CD4-positive, alpha-beta T cell treated with Interleukin-2 at 100 ng/mL for 4 hours (primary cell): Measurements from ENCODE around the gene WFDC1.

Experiments
- DNase-seq: peaks from one replicate; pipeline ENCODE4 v3.0.0-alpha.2; 2020; ENCODE audit warnings: low spot score

The WFDC1 gene

DNA sequence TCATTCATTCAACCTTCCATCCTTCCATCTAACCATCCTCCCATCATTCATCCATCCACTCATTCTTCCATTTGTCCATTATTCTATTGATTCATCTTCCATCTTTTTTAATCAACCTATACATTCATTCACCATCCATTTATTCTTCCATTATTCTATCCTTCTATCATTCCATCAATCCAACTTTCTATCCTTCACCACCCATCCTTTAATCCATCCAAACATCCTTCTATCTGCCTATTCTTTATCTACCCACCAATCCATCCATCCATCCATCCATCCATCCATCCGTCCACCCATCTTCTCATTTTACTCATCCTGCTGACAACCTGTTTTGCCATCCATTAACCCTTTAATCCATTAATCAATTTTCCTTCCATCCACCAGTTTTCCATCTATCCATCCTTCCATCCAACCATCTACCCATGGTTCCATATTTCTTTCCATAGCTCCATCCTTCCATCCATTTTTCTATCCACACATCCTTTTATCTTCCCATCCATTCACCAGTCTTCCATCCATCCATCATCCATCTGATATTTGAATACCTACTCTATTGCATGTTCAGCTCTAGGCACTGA lies 21.8 kb upstream of the WFDC1 start:
- DNase-seq: no peak

DNA sequence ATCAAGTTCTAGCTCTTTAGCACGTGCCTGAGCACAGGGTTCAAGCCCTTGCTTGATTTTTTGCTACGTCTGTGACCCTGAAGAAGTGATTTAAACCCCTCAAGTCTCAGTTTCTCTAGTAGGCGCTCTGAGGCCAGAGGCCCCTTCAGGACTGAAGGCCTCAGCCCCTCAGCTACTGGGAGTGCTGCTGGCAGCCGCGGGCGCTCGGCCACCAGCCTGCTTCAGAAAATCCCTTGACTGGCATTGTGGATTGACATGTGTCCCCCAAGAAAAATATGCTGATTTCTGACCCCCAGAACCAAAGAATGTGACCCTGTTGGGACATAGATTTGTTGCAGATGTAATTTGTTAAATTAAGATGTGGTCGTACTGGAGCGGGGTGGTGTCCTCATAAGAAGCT lies 20.2 kb upstream of the WFDC1 start:
- no peak for DNase-seq

DNA sequence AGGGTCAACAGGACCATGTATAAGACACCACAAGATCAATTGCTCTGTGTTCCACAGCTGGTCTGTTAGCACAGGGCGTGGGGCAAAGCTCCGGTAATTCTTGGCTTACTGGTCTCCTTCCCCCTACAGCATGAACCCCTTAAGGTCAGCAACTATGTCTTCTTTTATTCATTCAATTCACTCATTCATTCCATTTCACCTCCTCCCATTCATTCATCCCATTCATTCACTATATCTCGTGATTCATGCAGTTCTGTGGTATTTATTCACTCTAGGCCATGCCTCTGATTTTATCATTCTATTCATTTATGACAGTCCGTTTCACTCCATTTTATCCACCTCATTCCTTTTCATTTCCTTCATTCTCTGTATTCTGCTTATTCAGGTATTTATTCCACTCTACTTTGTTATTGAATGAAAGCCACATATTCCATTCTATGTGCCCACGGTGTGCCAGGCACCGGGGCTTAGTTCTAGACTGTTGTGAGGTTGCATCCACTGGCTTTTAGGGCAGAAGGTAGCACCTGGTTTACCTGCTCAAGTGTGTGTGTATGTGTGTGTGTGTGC lies 19.0 kb upstream of the WFDC1 start:
- DNase-seq: no peak

DNA sequence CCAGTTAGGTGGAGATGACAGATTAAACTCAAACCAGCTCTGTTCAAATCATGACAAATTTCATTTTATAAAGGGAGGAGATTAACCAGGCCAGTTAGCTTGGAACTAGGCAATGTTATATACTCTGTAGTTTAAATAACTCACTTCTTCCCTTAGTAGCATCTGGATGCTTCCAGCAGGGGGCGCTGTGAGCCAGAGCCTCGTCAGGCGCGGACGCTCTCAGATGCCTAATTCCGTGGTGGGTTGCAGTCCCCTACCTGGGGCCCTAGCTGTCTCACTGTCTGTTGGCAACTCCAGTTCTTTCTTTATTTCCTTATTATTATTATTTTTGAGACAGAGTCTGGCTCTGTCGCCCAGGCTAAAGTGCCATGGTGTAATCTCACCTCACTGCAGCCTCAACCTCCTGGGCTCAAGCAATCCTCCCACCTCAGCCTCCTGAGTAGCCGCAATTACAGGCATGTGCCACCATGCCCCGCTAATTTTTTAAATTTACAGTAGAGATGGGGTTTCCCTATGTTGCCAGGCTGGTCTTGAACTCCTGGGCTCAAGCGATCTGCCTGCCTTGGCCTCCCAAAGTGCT lies 17.3 kb upstream of the WFDC1 start:
- DNase-seq: peak; percentile 64

DNA sequence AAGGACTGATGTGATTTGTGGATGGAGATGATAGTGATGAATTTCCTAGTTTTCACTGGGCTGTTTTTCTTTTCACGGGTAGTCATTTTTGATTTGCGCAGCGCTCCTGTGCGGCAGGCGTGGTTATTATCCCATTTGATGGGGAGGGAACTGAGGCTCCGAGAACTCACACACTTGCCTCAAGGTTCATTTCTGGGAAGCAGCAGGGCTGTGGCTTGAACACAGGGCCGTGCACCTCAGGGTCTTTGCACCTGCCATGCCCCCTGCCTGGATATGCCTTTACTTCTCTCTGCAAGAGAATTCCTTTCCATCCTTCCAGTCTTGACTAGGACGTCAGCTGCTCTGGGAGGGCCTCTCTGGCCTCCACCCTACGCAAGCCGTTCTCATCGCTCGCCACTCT lies 16.3 kb upstream of the WFDC1 start:
- DNase-seq: no peak

DNA sequence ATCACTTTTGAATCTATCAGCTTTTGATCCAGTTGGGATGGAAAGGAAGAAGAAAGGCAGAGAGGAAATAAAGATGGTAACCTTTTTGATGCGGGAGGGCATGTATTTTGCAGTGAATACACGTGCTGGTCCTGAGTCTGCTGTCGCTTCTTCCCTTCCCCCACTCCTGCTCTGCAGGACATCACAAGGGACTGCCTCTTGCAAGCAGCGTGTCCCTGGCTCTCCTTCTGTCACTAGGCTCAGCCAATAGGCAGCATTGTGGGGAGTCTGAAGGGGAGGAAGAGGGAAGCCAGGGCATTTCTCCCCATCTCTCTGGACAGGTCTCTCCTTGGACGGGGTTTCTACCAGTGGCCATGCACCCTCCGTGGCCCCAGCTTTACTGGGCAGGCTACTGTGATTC lies 15.7 kb upstream of the WFDC1 start:
- no peak for DNase-seq

DNA sequence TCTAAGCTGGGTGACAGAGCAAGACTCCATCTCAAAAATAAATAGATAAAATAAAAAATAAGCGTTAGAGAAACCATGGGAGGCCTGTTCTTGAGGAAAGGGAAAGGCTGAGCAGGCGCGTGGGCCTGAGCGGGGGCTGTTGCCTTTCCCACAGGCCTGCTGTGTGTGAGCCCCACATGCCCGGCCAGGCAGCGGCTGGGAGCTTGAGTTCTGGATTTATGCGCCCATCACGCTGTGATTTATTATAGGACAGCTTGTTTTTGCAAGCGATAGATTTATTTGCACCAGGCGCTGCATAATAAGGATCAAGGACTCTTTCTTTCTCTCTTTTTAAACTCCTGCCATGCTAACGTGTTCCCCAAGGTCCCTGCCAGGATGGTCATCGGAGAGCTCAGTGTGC lies 14.8 kb upstream of the WFDC1 start:
- no peak for DNase-seq

DNA sequence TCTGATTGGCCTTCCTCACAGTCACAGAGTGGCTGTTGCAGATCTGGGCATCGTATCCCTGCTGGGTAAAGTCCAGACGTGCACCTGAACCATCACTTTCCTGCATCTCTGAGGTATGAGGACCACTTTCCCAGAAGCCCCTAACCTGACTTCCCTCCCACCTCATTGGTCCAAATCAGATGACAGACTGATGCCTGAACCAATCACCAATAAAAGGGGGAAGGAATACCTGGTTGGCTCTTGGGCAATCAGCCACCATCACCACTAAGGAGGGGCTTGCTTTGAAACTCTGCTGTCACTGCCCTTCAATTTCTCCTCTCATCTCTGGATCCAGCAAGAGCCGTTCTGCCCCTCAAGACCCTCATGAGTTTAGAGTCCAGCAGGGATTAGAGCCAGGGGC lies 13.6 kb upstream of the WFDC1 start:
- DNase-seq: no peak

DNA sequence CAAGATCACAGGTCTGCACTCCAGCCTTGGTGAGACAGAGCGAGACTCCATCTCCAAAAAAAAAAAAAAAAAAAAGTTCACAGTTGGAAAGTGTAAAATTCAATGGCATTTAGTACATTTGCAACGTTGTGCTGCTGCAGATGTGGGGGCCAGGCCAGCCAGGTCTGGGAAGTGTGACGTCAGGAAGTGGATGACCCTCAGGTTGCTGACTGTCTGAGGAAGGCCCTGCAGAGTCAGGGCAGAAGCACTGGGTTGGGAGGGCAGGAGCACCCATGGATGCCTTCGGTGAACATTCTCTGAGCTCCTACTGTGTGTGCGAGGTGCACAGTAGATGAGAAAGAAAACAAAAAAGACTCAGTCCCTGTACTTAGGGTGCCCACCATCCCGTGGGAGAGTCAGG lies 12.1 kb upstream of the WFDC1 start:
- no peak for DNase-seq

DNA sequence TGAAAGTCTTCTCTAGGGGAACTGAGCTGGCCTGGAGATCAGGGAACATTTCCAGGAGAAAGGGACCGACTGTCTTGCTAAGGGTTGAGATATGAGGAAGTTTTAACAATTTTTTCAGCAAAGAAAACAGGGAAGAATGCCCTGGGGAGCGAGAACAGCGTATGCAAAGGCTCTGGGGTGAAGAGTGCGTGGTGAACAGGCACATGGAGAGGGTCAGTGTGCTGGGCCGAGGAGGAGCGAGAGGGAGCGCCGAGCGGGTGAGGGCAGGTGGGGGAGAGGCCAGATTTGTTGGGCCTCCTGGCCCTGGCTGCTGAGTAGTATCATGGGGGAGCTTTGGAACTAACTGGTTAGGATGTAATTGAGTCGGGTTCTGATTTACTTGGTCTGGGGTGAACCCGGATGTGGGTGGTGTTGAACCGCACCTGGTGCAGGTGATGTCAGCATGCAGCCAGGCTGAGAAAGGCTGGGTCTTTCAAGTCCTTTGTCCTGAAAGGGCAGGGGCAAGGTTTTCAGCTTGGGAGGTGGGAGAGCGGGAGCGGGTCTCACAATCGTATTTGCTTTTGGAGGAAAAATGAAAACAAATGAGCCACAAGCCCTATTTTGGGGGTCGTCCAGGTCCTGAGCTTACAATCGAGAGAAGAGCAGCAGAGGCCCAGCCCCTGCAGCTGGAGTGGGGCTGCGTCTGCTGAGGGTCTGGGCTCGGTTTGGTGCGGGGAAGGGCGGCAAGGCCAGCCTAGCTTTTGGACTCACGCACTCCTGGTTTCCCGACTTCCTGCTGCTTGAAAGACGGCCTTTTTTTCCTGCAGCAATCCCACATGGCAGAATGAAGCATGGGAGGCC lies 11.1 kb upstream of the WFDC1 start:
- no peak for DNase-seq

DNA sequence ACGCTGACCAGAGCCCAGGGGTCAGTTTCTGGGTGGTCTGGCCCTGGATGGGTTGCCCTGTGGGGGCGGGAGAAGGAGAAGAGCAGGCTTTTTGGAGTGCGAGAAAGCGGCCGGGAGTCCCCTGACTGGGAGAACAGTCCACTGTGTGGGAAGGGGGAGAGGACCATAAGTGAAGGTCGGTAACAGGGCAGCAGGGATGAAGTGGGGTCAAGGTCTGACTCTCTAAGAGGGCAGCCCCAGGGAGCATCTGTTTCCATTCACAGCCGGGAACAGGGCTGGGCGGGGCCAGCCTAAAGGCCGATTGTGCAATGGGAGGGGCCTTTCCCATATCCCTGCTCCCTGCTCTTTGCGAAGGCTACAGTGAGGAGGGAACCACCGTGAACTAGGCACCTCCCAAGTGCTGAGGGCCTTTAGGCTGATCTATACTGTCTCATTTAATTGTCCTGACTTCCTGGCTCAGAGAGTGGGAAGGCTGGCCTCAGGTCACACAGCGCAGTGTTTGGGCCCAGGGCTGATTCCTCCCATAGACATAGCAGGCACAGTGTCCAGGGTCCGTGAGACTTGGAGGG lies 10.4 kb upstream of the WFDC1 start:
- DNase-seq: no peak

DNA sequence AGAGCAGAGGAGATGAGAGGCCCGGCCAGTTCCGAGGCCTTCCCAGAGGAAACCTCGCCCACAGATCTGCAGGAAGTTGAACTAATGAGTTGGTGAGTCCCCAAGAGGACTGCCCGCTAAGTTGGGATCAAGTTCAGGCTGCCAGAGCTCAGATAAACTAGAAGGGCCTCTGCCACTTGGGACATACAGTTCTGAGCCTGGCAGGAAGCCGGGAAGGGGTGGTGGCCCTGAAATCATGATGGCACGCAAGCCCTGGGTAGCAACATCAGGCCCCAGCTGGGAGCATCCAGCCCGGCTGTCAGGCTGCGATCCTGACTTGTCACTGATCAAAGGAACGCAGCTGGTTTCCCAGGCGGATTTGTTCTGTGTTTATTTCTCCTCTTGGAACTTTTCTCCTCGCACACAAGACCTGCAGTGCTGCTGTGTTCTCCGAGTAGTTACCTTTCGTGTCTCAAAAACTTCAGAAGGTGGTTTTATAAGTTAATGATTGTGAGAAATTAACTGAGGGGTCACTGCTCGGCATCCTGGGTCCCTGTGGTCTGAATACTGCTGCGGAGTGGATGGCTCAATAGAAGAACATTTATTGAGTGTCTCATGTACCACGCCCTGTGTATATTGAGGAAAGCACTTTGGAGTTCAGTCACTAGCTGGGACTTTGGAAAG lies 8.0 kb upstream of the WFDC1 start:
- no peak for DNase-seq

DNA sequence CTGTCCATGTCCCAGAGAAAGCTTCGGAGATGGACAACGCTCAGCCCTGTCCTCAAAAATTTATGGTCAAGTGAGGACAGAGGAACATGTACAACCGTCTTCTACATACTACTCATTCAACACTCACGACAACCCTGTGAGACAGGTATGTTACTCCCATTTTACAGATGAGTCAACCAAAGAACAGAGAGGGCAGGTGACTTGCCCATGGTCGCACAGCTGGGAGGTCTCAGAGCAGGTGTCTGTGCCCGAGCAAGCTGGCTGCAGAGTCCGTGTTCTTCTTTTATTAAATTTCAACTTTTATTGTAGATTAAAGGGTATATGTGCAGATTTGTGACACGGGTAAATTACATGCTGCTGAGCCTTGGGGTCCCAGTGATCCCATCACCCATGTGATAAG lies 5.8 kb upstream of the WFDC1 start:
- no peak for DNase-seq

DNA sequence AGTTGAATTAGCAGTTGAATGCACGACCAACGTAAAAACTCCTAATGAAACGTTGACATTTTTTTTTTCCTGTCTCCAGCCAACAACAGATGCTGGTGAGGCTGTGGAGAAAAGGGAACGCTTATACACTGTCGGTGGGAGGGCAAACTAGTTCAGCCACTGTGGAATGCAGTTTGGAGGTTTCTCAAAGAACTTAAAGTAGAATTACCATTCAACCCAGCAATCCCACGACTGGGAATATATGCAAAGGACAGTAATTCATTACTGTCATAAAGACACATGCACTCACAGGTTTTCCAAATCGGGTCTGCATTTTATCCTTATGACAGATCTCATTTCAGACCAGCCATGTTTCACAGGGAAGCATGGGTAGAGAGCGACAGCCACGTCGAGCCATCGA lies 3.5 kb upstream of the WFDC1 start:
- DNase-seq: no peak

DNA sequence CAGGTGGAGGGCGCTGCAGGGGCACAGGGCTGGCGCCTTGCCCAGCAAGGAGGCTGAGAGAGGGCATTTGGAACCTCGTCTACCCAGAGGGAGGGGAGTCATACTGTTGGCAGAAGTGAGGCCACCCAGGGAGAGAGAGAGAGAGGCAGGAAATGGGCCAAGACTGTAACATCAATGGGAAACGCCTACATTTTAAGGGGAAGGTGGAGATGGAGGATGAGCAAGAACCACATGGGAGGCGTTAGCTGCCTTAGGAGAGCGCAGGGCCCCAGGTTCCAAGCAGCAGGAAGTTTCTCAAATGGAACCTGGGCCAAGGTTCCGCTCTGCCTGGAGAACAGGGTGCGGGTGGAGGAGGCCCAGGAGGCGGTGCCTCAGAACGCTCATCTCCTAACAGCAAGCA lies 2.7 kb upstream of the WFDC1 start:
- no peak for DNase-seq

DNA sequence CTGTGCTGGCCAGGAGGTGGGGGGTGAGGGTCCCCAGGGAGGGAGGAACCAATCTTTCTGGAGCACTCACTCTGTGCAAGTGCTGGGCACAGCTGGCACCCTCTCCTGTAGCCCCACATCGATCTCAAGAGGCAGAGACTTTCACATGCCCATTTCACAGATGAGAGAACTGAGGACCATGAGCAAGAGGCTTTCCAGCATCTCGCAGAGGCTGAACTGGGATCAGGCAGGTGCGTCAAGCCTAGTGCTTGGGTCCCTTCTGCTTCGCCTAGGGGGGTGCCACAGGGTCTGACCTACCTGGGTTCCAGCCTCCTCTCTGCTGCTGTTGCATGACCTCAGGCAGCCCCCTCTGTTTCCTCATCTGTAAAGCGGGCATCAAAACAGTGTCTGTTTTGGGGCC lies 1.3 kb upstream of the WFDC1 start:
- DNase-seq: no peak

DNA sequence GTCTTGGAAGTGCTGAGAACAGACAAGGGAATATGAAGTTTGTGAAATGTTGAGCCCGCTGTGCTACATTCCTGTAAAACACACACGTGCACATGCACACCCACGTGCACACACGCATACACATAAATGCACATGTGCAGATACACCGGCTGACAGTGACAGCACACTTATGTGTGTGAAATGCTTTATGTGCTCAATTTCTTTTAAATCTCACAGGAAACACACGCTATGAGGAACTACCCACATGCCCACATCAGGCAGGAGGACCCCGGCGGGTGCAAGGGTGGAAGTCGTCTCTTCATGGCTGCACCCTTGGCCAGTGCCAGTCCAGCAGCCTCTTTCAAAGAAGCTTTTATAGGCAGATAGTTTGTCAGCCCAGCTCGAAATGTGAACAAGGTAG lies 561 bp upstream of the WFDC1 start:
- no peak for DNase-seq

DNA sequence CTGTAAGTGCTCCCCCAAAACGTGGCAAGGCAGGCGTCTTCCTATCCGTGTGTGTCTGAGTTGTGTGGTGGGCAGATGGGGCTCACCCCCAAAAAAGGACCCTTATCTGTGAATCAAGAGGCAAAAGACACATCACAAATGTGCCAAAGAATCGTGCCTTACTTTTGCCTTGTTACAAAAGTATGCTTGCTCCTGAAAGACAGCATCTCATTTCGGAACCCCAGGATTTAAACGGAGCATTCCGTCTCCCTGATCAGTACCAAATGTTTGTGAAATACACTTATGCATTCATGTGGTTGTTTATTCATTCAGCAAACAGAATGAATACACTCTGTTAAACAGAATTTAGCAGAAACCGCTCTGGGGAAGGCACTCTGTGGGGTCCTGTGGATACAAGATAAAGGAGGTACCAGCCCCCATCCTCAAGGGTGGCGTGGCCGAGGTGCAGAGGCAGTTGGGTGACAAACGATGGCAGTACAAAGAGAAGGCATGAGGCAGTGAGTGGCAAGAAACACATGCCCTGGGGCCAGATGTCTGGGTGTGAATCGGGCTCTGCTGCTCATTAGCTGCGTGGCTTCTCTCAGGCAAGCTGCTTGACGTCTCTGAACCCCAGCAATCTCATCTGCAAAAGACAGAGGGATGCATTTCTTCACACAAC lies 654 bp downstream of the WFDC1 start:
- no peak for DNase-seq

DNA sequence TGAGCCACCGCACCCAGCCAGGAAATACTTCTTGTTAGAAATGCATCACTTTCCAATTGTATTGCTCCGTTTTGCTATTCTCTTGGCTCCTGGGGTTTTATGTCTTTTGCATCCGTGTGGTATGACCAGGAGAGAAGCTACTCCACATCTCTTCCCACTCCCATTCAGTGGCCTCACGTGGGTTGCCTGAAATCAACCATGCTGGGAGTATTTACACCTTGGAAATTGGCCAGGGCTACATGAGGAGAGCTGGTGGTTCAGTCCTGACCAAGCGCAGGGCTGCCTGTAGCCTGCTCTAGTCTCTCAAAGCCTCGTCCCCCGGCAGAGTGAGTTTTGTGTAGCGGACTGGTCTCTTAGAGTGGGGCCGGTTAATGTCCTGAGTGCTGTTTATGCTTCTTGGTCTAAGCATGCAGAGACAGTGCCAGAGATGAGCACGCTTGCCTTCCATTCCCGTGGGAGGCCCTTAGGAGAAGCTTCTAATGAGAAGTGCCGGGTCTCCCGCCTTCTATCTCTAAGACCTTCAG lies 3.8 kb downstream of the WFDC1 start:
- no peak for DNase-seq

DNA sequence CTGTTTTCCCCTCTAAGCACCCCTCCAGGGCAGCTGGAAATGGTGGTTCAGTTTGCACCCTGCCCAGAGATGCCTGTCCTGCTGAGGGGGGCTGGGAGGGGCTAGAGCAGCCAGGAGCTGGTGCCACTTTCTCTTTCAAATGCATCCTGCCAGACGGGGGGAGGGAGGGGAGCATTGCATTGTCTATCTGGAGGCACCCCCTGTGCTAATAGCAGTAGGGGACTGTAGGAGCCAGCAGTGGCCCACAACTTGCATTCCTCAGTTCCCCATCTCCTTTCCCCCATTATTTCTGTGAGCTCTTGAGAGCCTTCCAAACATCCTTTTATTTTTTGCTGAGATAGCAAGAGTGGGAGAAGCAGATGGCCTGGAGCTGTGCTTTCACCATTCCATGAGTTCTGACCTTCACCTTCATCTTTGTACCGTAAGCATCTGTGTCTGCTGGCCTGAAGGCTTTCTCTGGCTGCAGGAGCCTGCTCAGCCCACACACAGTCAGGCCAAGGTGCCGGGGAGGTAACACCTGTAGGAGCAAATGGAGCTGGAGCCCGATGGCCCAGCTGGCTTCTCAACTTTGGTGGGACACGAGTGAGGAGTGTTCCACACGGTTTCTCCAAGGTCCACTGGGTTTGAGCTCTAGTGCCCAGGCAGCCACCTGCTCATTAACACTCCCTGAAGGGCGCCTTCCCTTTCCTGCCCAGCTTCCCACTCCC lies 5.2 kb downstream of the WFDC1 start:
- no peak for DNase-seq
